ENCODE results near the gene DNMBP. TPM values are rescaled to one million over a fixed set of nuclear protein-coding genes. Genes with fewer than 3 reads are reported as not detected.
A peak's percentile ranks its signal among the peaks of the same experiment; 100 is the strongest.
"Not testable (repeated sequence)": the region's sequence is repeated elsewhere in the genome, so short reads cannot be mapped to it uniquely, and the experiment has no call there.

Gene DNMBP
- total and polyA plus RNA-seq, 5 experiments from 2014 or later = 0.59 to 6.5 (median 1.6) TPM

DNA sequence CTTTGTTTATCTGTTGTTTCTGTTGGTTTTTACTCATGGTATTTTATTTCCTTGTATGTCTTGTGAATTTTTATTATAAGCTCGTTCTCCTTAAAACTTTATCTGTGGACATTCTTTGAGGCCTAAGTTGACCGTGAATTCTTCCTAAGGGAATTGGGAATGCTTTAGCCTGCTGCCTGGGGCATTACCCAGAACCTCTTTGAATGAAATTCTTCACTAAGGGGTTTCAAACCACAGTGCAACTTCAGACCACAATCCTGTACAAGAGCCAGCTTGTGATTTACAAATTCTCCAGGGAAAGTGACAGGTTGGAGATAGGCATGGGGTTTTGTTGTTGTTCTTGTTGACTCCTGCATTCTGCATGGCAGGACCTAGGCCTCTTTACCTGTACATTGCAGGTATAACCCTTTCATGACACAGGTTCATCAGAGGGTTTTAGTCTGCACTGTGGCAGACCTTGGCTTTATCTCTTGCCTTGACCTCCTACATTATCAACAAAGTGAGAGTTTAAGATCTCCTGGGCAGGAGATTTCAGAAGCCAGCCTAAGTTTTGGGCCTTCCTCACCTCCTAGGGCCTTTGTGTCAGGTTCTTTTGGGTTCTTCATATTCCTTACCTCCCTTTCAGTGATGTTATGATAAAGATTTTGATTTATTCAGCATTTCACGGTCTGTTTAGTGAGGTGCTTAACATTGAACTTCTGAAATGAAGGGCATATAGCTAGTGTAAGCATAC is 157.1 kb downstream of the DNMBP start:
- H3K27me3 Mint-ChIP-seq = peaks cover 0 to under 1% (median 0%) of the 10 kb centered on the region in 5 donors
- DNase-seq (no peak), ATAC-seq (no peak)
- H3K36me3 Mint-ChIP-seq = peaks cover 8 to 9% (median 9%) of the 10 kb centered on the region in 3 donors
- H3K27ac Mint-ChIP-seq = no peak overlapping the region
- H3K4me1 Mint-ChIP-seq = no peaks in the 10 kb centered on the region
- POLR2A ChIA-PET = no interaction called here
- H3K4me3 Mint-ChIP-seq = no peak overlapping the region
- H3K9me3 Mint-ChIP-seq = no peaks in the 10 kb centered on the region

DNA sequence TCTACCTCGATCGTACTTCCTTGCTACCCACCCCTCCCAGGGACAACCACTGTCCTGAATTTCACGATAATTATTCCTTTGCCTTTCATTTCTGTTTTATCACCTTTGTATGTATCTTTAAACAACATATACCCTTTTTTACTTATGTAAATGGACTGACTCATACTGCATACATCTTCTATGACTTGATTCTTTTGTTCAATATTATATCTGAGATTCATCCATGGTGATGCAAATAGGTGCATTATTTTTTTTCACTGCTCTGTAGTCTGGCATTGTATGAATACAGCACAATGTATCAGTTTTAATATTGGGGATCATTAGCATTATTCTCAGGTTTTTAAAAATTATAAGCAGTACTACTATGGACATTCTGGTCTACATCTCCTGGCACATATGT is 157.9 kb downstream of the DNMBP start:
- no peak for ATAC-seq

DNA sequence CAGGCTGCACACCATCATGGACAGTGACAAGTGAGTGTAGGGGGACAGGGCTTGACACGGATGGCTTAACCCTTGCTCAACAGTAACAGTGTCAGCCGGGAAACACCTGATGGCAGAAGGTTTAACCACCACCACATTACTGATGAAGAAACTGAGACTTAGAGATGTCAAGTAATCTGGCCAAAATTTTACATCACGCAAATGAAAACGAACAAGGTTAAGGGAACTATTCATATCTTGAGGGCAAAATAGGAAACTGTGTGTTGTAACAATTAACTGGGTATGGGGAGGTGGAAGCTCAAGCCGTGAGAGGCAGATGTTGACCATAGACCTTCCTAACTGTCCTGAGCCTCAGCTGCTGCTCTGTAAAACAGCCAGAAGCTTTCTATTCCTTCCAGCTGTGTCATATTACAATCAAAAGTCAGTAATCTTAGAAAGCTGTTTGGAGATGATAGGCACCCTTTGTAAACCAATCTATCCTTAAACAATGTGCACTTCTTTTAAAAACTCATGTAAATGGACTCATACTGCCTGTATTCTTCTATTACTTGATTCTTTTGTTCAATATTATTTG is 158.9 kb downstream of the DNMBP start:
- DNase-seq = no peak
- peaks cover 8 to 11% (median 9%) of the 10 kb centered on the region in 3 donors for H3K36me3 Mint-ChIP-seq
- H3K9me3 Mint-ChIP-seq = no peaks in the 10 kb centered on the region
- H3K4me3 Mint-ChIP-seq = no peak overlapping the region
- no peaks in the 10 kb centered on the region for H3K27me3 Mint-ChIP-seq
- POLR2A ChIA-PET = no interaction called here
- peaks cover 2 to 7% (median 5%) of the 10 kb centered on the region in 4 donors for H3K4me1 Mint-ChIP-seq
- ATAC-seq = no peak
- no peak overlapping the region for H3K27ac Mint-ChIP-seq

More for the DNA sequence above, 157.9 kb downstream of the DNMBP start:
- no peak overlapping the region for H3K4me3 Mint-ChIP-seq
- DNase-seq = no peak
- no peaks in the 10 kb centered on the region for H3K4me1 Mint-ChIP-seq
- peaks cover 8 to 11% (median 9%) of the 10 kb centered on the region in 3 donors for H3K36me3 Mint-ChIP-seq
- no peaks in the 10 kb centered on the region for H3K27me3 Mint-ChIP-seq
- no peak overlapping the region for H3K27ac Mint-ChIP-seq
- H3K9me3 Mint-ChIP-seq = no peaks in the 10 kb centered on the region
- POLR2A ChIA-PET = no interaction called here

DNA sequence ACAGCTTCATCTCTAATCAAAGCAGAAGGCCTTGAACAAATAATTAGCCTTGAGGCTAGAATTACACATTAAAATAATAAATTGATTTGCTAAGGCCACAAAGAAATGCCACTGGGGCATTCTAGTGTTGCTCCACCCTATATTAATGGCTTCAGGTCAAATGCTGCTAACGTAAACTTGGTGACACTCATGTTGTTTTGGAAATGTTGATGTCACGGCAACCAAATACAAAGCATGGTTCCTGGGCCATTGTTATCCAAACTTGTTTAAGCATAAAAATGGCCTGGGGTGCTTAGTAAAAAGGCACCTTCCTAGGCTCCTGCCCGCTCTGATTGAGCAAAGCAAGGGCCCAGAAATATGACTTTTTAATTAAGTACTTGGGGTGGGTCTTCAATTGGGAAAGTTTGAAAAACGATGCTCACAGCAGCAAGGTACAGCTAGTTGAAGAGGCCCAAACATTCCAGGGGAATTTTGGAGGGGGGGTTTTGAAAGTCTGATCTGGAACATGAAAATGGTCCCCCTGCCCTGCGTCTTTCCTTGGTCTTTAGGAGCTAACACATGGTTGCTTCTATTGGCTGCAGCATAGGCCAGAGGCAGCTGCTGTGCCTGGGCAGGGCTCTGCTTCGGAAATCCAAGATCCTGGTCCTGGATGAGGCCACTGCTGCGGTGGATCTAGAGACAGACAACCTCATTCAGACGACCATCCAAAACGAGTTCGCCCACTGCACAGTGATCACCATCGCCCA is 159.6 kb downstream of the DNMBP start:
- ATAC-seq = no peak
- H3K4me3 Mint-ChIP-seq = no peak overlapping the region
- peaks cover 4 to 11% (median 8%) of the 10 kb centered on the region in 4 donors for H3K4me1 Mint-ChIP-seq

DNA sequence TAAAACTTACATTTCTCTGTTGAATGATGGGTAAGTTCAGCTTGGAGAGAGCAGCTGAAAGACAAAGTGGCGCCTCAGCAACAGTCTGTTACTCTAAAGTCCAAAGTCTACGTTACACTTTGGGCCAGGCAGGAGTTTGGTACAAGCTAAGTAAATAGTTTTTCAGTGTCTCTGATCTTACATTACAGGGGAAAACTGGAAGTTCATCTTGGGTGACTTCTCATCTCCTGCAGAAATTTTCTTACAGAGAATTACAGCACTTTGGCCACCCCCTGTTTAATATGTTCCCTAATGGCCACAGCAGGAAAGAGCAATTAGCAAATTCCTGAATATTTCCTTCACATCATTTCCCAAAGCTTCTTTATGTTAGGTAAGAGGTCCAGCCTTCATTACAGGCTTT is 160.2 kb downstream of the DNMBP start:
- Mint-ChIP-seq H3K9me3 (no peaks in the 10 kb centered on the region), H3K36me3 (peaks cover 8 to 11% (median 9%) of the 10 kb centered on the region in 3 donors), H3K4me3 (no peak overlapping the region), H3K4me1 (peaks cover 4 to 11% (median 8%) of the 10 kb centered on the region in 4 donors), H3K27ac (no peak overlapping the region), H3K27me3 (no peaks in the 10 kb centered on the region)
- POLR2A ChIA-PET = no interaction called here
- ATAC-seq (no peak), DNase-seq (no peak)

More for the DNA sequence above, 159.6 kb downstream of the DNMBP start:
- Mint-ChIP-seq H3K36me3 (peaks cover 8 to 11% (median 9%) of the 10 kb centered on the region in 3 donors), H3K27me3 (no peaks in the 10 kb centered on the region), H3K27ac (no peak overlapping the region), H3K9me3 (no peaks in the 10 kb centered on the region)
- POLR2A ChIA-PET = no interaction called here
- DNase-seq = no peak

DNA sequence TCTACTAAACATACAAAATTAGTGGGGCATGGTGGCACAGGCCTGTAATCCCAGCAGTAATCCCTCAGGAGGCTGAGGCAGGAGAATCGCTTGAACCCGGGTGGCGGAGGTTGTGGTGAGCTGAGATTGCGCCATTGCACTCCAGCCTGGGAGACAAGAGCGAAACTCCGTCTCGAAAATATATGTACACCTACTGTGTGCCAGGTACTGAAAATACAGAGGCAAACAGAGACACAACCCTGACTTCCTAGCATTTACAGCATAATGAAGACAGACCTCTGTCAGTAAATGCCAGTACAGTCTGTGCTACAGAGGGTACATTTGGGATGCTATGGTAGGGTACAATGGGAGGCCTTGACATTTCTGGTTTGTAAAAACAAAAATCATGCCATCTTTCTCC is 160.7 kb downstream of the DNMBP start:
- ATAC-seq (no peak), DNase-seq (no peak)
- H3K4me1 Mint-ChIP-seq = peaks cover 4 to 11% (median 8%) of the 10 kb centered on the region in 4 donors
- peaks cover 8 to 11% (median 9%) of the 10 kb centered on the region in 3 donors for H3K36me3 Mint-ChIP-seq
- no peak overlapping the region for H3K27ac Mint-ChIP-seq
- POLR2A ChIA-PET = no interaction called here
- no peaks in the 10 kb centered on the region for H3K9me3 Mint-ChIP-seq
- no peaks in the 10 kb centered on the region for H3K27me3 Mint-ChIP-seq
- no peak overlapping the region for H3K4me3 Mint-ChIP-seq

DNA sequence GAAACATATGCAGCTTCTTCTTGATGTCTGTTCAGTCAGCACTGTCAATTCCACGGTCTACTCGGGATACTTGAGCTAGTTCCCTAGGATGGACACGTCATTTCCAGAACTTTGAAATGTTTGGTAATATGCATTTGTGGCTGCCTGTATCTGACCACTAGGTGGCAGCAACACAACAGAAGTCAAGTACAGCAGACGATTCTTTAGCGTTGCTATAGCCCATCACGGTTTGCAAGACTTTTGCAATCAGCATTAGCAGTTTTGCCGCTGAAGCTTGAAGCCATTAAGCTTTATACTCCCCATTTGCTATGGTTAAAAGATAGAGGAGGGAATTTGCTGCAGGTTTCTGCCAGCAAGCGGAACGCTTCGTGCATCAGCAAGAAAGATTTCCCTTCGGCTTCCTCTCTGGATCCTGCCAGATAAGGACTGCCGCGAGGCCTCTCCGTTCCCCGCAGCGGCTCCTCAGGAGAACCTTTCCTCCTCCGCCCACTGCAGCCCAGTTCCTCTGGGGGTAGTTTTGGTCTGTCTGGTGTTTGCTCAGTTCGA is 163.8 kb downstream of the DNMBP start:
- peaks cover 0 to 2% (median 0%) of the 10 kb centered on the region in 3 donors for H3K36me3 Mint-ChIP-seq
- H3K4me1 Mint-ChIP-seq = peaks cover 4 to 11% (median 8%) of the 10 kb centered on the region in 4 donors
- H3K4me3 Mint-ChIP-seq = peak overlapping the region; percentile 13 to 69 (median 56)
- ATAC-seq (peak; percentile 92 to 98), DNase-seq (peak; percentile 31 to 87 (median 68))
- POLR2A ChIA-PET = interaction anchor here (2.4 kb wide), 1 partner anchor 164 kb away, joined by 16 read pairs; the partner anchor contains the start of gene DNMBP
- H3K9me3 Mint-ChIP-seq = no peaks in the 10 kb centered on the region
- H3K27me3 Mint-ChIP-seq = no peaks in the 10 kb centered on the region
- H3K27ac Mint-ChIP-seq = peak overlapping the region in 3 of 10 donors; percentile 33 to 51 (median 35)

DNA sequence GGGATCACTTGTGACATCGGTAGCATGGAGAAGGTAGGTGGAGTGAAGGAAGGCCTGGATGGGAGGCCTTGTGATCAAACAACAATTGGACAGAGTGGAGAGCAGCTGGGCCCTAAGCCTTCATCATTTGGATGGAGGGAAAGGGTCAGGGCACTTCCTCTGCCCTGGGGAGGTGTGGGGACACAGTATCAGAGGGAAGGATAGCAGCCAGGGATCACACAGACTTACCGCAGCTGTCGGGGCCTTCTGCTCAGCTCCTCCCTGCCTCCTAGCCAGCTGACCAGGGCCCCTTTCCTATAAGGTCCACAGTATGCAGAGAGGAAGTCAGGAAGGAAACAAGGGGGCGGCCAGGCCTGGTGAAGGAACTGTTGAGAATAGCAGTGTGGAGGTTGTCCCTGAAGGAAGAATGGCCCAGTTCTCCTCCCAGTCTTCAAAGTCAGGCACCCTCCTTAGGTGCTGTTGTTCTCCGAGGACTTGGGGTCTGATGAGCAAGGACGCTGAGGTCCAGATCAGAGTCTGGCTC is 165.3 kb downstream of the DNMBP start:
- DNase-seq = no peak
- no peaks in the 10 kb centered on the region for H3K27me3 Mint-ChIP-seq
- H3K4me3 Mint-ChIP-seq = no peak overlapping the region
- POLR2A ChIA-PET = no interaction called here
- no peak for ATAC-seq
- H3K9me3 Mint-ChIP-seq = no peaks in the 10 kb centered on the region
- H3K27ac Mint-ChIP-seq = peak overlapping the region in 1 of 10 donors; percentile 73
- peaks cover 4 to 11% (median 8%) of the 10 kb centered on the region in 4 donors for H3K4me1 Mint-ChIP-seq
- peaks cover 0 to 2% (median 0%) of the 10 kb centered on the region in 3 donors for H3K36me3 Mint-ChIP-seq

DNA sequence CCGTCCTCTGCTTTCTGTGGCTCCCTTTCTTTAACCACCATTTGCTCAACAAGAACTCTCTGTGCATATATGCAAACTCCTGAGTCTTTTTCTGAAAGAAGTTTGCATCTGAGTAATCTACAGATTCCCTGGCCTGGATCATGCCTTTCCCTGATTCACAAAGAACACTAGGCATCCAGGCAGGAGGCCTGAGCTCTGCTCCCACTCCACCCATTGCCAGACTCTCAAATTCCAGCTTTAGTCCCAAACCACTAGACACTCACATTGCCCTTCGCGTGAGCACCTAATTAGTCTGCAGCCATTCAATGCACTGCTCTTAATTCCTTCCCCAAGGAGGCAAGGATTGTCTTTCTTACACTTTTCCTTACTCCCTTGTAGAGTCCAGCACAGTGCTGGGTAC is 166.4 kb downstream of the DNMBP start:
- Mint-ChIP-seq H3K4me1 (peaks cover 4 to 11% (median 8%) of the 10 kb centered on the region in 4 donors), H3K27ac (peak overlapping the region in 1 of 10 donors; percentile 45), H3K36me3 (peaks cover 0 to 2% (median 0%) of the 10 kb centered on the region in 3 donors), H3K4me3 (no peak overlapping the region), H3K27me3 (no peaks in the 10 kb centered on the region), H3K9me3 (no peaks in the 10 kb centered on the region)
- POLR2A ChIA-PET = no interaction called here
- ATAC-seq = no peak
- no peak for DNase-seq

DNA sequence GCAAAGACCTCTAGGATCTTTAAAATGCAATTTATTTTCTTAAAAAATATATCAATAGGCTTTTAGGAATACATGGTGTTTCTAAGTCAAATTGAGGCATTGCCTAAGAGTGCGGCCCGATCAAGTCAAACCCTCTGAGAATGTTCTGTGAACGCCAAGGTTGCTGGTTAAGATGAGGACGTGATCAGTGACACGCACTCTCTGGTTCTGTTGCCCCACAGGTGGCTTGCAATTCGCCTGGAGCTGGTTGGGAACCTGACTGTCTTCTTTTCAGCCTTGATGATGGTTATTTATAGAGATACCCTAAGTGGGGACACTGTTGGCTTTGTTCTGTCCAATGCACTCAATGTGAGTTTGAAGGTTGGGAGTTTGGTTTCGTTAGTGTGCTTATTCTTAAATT is 168.0 kb downstream of the DNMBP start:
- DNase-seq = no peak
- Mint-ChIP-seq H3K4me1 (peaks cover 4 to 11% (median 8%) of the 10 kb centered on the region in 4 donors), H3K36me3 (no peaks in the 10 kb centered on the region), H3K27ac (no peak overlapping the region), H3K27me3 (no peaks in the 10 kb centered on the region), H3K4me3 (no peak overlapping the region), H3K9me3 (no peaks in the 10 kb centered on the region)
- no peak for ATAC-seq
- POLR2A ChIA-PET = no interaction called here

DNA sequence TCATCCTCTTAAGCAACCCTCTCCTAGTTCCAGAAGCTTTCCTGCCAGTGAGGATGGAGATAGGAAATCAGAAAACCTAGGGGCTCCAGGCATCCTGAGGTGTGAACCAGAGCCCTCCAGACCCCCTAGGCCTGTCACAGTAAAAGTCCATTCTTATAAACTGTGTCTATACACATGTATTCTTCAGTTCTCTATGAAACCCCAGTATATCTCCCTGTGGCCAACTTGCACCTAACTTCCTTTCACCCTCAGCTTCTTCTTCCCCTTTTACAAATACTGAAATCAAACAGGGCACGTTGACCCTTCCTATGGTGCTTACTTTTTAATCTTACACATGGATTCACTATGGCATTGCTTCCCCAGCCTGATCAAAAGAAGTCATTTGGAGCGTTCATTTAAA is 168.9 kb downstream of the DNMBP start:
- not testable (repeated sequence) for H3K9me3 Mint-ChIP-seq, ATAC-seq, DNase-seq, H3K36me3 Mint-ChIP-seq, H3K4me1 Mint-ChIP-seq, H3K27me3 Mint-ChIP-seq, H3K27ac Mint-ChIP-seq, H3K4me3 Mint-ChIP-seq
- POLR2A ChIA-PET = interaction anchor here (0.7 kb wide), 1 partner anchor 15 kb away, joined by 3 read pairs; no protein-coding TSS in a partner anchor

DNA sequence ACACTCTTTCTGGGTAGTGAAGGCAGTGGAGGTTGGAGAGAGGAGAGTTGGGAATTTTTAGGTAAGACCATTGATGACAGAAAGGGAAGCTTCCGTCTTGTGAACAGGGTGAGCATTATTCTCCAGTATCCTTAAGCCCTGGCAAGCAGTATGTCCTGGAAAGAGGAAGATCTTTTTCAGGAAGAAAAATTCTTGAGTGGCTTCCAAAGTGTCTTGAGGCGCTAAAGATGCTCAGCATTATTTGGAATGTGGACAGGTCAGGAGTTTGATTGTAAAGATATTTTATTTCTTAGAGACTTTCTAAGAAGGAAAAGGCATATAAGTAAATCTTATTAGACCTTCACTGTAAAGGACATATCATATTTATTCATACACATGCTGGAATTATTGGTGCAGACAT is 173.0 kb downstream of the DNMBP start:
- Mint-ChIP-seq H3K27ac (no peak overlapping the region), H3K4me1 (no peaks in the 10 kb centered on the region), H3K36me3 (peaks cover 0 to 12% (median 5%) of the 10 kb centered on the region in 3 donors), H3K9me3 (no peaks in the 10 kb centered on the region), H3K27me3 (no peaks in the 10 kb centered on the region), H3K4me3 (no peak overlapping the region)
- no peak for ATAC-seq
- DNase-seq = no peak
- POLR2A ChIA-PET = no interaction called here
